DLD1 (cell line): ENCODE data around the gene RBBP8NL.

Experiments
- in situ Hi-C: cut with HindIII; loops from 2 replicates; pipeline ENCODE4 v1.10.0; 2017; ENCODE audit warnings: low sequenced_read_pairs

Gene RBBP8NL, protein sequence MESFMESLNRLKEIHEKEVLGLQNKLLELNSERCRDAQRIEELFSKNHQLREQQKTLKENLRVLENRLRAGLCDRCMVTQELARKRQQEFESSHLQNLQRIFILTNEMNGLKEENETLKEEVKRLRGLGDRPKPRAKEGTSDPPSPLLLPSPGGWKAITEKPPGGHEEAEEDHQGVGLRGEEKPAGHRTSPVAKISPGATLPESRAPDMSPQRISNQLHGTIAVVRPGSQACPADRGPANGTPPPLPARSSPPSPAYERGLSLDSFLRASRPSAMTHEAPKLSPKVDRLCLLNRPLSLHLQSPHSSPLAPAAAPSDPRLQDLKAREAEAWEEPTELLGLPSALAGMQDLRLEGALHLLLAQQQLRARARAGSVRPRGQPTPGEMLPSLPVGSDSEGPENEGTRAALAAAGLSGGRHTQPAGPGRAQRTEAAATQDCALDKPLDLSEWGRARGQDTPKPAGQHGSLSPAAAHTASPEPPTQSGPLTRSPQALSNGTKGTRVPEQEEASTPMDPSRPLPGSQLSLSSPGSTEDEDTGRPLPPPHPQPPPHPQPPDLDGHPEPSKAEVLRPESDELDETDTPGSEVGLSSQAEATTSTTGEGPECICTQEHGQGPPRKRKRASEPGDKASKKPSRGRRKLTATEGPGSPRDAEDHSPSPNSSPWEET

DNA sequence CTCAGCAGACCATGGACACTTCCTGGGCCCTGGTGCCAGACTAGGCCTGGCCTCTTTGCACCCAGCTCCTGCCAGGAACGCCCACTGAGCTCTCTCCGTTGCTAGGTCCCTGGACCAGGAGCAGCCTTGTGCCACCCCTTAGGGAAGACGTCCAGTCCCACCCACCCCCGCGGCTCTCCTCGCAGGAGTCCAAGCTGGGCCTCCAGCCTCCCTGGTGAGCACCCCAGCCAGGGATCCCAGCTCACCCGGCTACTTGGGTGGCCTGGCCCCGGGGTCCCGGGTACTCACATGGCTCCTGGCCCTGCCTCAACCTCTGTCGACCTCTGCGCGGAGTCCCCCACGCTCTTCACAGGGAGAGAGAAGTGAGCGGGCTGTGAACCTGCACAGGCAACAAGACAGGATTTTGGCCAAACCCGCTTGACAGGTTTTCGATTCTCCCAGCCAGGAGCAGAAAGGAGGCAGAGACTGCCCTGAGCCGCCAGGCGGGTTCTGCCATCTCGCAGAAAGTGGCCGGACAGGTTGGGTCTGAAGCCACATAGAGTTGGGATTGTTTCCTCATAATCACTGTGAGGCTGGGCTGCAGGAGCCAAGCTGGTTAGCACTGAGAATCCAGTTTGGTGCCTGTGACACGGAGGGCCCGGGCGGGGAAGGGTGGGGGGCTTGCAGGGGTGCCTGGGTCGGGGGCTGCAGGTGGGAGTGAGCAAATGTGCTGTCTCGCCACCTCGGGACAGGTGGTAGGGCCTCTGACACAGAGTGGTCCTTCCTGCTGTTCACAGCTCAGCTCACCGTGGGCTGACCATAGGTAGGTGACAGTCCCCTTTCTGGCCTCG, at the start of gene RBBP8NL:
RBBP8NL (minus strand) TSS at position 368 of the 830 bp plus-strand sequence. CDS start 7,892 bp downstream, outside the sequence.
- in situ Hi-C loops: no loop called here

DNA sequence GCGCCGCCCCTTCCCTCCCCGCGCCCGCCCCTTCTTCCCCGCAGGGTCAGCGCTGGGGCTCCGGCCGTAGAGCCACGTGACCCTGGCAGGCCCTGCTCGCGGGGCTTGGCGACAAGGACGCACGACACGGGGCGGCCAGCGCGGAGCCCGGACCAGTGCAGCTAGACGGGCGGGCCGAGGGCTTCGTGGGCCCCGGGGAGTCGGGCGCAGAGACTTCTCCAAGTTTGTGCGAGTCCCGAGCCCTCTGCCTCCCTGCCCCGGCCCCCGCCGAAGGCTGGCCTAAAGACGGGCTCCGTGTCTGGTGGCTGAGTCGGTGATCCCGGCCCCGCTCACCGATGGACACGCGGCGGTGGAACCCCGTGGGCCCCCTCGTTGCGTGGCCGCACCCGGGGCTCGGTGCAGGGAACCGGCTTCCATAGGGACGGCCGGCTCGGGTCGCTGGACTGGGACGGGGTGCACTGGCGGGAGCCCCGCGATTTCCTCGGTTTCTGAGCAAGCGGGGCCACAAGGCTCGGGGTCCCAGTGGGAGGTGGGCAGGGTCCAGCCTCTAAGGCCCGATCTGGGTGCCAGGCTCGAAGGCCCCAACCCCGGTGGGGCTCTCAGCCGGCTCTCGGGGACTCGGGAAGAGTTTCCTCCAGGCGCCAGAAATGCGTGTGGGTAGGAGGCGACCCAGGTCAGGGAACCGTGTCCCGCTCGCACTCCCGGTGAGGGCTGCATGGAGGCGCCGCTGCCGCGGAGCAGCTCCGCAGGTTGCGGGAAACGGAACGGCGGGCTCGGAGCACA, 48.9 kb upstream of the RBBP8NL start:
- in situ Hi-C loops: no loop called here

DNA sequence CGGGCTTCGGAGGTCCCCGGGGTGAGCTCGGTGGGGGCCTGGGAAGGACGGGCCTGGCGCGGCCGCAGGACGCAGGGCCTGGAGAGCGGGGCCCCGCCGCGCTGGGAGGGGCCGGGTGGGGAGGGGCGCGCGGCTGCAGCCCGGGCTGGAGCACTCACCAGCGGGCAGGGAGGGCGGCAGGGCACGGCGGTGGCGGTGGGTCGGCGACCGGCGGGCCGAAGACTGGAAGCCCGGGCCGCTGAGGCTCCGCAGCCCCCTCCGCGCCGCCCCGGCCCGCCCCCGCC, 48.4 kb upstream of the RBBP8NL start, which contains the start of gene GATA5:
GATA5 (minus strand) TSS at position 224 of the 284 bp plus-strand sequence. CDS start 474 bp downstream, outside the sequence.
- in situ Hi-C loops: no loop called here

DNA sequence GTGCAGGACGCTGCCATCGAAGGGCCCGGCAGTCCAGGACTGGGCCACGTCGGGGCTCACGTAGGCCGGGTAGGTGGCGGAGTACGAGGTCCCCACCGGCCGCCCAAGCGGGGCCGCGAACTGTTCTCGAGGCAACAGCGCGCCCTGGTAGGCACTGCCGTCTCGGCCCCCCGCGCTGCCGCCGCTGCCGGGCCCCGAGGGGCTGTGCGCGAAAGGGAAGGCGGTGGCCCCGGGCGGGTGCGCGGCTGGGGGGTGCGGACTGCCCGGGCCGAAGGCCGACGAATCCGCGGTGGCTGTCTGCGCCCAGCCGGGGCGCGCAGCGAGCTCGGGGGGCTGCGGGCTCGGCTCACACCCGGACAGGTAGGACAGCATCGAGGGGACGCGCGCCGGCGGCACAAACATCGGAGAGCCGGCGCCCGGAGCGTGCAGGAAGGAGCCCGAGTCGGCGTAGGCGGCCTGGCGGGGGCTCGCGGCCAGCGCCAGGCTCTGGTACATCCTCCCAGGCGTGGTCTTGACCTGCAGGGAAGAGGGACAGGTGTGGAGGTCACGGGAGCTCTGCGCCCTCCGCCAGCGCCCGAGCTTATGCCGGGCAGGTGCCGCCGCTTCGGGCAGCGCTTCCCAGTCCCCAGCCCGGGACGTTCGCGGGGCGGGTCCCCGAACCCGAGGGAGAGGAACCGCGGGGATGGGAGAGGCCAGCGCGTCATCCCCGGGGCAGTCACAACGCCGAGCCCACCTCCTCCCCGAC, 47.9 kb upstream of the RBBP8NL start:
- in situ Hi-C loops: no loop called here

DNA sequence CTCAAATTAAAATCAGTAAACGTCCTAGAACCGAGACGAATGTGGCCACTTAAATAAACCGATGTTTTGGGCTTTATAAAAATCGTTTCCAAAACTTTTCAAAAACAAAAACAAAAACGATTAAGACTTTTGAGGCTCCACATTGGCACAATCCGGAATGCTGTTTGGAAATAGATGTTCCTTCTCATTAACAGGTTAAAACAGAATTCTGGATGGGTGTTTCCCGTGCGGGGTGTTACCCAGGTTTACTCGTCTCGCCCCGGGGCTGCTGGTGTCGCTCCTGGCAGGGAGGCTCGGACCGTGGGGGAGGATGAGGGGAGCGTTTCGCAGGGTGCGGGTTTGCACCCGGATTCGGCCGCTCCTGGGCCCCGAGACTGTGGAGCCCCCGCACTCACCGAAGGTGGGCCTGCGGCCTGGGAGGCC, 47.3 kb upstream of the RBBP8NL start:
- in situ Hi-C loops: no loop called here

DNA sequence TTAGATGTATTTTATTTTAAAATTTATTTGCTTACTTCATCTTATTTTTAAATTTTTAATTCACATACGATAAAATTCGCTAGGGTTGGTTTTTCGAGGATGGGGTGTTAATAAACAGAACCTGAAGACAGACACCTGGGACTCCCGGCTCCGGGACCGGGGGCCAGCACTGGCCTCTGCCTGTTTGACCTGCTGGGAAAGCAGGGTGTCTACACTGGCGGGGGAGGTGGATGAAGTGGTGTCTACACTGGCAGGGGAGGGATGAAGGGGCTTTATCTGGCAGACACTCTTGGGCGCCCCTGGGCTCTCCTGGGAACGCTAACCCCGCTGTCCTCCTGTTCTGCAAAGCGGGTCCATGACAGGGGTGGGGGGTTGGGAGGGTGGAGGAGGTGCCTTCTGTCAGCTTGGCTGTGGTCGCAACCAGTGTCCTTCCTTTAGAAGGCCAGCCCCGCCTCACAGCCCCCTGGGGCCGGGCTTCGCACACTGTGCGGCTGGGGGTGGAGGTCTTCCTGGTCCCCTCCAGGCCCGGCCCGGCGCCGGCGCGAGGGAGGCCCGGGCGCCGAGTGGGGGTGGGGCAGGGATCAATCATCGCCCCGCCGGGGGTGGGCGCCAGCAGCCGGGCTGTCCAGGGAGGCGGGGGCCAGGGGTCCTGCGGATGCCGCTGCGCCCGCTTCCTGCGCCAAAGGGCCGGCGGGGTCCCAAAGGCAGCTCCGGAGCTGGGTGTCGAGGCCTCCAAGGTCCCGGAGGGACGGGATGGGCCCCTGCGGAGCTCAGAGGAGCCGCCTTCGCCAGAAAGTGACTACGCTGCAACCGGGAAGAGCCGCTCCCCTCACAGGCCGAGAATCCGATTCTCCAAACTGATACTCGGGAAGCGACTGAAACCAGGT, 46.6 kb upstream of the RBBP8NL start:
- in situ Hi-C loops: no loop called here

DNA sequence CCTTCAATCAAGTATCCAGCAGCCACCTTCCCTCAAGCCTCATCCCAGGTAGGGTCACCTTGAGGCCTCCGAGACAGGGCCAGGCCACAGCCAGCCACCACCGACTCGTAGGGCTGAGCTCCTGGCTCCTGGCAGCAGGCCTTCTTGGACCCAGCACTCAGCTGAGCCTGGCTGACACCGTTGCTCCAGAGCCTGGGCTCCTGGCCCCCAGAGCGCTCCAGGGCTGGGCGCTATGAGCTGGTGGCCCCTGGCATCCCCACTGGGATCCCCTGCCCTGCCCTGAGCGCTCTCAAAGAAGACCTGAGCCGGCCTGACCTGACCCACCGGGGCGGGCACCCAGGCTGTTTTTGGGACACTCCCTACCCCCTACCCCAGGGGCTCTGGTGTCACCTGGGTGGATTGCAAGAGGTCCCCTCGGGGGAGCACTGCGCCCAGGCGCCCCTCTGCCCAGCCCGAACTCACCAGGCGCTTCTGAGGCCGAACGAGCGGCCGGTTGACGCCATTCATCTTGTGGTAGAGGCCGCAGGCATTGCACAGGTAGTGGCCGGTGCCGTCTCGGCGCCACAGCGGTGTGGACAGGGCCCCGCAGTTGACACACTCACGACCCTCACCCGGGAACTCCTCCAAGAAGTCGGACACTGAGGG, 45.7 kb upstream of the RBBP8NL start:
- in situ Hi-C loops: no loop called here

DNA sequence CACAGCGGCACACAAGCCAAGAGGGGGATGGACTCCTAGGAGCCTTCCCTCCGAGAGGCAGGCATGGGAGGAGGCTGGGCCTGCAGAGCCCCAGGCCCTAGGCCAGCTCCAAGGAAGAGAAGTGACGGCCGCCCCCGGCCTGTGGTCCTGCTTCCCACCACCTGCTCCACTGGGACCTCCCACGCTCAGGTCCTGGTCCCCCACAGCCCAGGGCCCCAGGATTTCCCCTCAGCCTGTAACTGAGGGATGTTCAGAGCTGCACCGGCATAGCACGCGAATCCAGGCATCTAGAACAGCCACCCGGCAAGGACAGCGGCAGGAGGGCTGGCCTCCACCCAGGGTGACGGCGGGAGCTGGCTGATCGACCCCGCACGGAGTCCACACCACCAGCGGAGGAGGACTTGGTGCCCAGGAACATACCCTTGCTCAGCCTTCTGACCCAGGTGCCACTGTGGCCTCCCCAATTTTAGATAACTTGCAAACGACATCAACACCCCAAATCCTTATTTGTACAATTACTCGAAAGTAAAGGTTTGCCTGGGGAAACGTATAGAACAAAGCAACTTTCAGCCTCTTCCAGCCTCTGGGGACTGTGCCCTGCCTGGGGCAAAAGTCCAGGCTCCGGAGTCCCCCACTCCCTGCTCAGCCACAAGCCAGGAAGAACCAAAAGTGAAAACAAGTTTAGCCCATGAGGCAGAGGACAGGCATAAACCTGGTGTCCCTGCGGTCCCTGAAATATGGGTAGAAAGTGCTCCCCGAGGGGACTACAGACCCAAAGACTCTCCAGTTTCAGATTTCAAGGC, 45.0 kb upstream of the RBBP8NL start:
- in situ Hi-C loops: no loop called here

DNA sequence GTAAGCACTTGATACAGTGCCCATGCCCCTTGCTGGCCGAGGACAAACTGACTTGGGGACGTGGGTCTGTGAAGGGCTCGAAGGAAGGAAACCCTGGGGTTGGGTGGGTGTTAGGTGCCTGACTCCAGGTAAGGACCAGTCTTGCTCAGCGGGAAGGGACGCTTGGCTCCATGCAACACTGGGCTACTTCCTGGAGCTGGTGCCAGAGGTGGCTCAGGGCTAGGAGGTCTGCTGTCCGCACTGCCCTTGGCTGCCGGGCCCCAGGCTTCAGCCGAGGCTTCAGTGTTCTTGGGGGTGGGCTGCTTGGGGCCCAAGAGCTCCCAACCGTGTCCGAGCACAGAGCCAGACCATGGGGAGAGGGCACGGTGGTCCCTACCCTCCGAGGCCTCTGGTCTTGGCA, 43.1 kb upstream of the RBBP8NL start:
- in situ Hi-C loops: no loop called here

DNA sequence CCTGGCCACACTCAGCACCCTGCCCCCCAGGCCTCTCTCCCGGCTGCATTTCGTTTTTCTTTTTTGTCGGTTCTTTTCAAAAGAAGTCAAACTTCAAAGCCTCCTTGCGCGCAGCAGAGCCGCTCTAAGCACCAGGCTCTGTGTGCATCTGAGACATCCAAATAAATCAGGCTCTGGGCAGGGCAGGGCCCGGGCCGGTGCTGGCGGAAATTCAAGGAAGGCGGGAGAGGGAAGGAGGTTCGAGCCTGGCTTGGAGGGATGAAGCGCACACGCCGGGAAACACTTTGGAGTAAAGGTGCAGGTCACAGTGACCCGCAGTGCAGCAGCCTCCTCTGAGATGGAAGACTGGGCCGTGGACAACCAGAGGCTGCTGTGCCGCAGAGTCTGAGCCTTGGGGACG, 42.7 kb upstream of the RBBP8NL start:
- in situ Hi-C loops: no loop called here

DNA sequence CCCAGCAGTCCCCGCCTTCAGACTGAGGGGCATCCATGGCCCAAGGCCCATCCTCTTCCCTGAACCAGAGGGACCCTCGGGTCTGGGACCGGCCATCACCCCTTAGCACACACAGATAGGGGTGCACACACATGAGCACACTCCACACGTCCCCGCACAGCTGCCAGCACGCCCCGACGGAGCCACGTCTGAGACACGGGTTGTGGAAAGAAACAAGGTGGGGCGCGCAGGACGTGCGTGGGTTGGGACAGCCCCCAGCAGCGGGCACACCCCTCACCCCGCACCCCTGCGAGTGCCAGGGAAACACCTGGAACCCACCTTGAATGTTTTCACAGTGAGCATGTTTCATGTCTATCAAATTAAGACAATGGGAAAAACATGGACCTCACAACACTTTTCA, 42.0 kb upstream of the RBBP8NL start:
- in situ Hi-C loops: no loop called here

DNA sequence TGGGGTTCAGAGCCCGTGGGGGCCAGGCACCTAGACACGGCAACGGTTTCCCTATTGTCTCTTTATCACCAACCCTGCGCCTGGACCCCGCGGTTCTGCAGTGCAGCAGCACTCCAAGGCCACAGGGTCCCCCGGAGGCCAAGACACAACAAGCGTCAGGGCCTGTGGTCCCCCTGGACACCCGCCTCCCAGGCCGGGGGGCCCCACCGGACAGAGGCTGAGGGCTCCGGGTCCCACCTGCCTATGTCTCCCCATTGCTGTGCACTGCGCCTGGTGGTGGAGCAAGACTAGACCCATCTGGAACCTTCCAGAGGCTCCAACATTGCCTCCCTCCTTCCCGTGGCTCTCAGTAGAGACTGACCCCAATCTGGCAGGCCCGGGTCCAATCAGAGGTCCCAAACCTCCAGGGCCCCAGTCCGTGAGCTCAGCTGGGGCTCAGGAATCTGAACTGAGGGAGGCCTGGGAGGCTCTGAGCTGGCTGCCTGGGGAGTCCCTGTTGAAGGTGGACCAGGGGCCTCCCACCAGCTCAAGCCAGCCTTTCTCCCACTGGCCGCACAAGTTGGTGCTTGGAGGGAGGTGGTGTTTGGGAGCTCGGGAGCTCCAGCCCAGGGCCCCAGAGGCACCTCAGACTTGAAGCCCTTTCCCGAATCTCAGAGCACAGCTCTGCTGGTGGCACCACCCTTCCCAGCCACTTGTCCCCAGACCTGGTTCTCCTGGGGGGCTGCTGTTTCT, 39.6 kb upstream of the RBBP8NL start:
- in situ Hi-C loops: no loop called here

DNA sequence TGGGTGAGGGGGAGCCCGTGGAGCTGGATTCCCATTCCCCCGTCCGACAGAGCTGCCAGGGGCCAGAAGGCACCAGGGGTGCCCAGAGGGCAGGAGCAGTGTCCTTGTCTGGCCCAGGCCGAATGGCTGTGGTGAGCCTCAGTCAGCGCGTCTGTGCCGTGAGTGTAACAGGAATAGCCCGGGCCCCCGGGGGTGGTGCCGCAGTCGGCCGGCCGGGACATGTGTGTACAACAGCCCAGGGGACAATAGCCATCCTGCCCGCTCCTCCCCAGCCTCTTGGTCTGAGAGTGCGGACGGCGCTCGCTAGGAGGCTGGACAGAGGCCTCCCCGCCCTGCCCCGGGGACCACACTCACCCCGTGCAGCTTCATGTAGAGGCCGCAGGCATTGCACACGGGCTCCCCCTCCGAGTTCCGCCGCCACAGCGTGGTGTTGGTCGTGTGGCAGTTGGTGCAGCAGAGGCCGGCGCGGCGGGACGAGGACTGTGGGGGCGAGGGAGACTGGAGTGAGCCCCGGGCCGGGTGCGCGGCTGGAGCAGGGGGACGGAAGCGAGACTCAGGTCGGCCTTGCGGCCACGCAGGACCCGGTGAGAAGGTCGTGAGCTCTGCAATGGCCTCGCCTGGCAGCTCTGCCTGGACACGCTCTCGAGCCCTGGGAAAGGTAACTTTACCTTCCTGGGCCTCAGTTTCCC, 38.9 kb upstream of the RBBP8NL start:
- in situ Hi-C loops: no loop called here

DNA sequence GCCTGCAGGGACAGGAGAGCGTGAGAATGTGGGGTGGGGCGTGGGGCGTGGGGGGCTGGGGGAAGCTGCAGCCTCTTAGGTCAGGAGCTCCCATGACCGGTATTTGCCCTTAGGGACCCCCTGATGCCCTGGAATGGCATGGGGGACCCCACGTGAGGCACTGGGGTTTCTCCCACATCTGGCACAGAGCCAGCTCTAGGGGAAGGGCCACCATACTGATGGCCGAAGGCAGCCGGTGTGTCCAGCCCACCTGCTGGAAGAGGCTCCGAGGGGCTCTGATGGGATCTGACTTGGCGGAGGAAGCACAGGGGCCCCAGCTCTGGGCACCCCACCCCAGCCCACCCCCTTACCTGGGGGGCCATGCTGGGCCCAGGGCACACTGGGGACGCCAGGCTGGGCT, 37.7 kb upstream of the RBBP8NL start:
- in situ Hi-C loops: no loop called here

DNA sequence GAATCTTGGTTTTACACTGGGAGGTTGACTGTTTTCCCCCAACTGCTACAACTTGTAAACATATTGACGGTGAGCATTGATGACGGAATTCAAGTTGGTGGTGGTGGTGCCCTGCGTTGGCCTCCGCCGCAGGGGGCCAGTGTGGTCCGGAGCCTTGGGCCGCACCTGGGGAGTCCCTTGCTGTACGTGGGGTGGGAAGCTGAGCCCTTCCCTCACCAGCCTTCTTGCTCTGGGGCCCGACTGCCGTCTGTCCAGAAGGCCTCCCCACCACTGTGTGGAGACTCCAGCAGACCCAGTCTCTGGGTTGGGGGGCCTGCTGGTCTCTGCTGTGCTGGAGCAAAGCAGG, 37.1 kb upstream of the RBBP8NL start:
- in situ Hi-C loops: no loop called here

DNA sequence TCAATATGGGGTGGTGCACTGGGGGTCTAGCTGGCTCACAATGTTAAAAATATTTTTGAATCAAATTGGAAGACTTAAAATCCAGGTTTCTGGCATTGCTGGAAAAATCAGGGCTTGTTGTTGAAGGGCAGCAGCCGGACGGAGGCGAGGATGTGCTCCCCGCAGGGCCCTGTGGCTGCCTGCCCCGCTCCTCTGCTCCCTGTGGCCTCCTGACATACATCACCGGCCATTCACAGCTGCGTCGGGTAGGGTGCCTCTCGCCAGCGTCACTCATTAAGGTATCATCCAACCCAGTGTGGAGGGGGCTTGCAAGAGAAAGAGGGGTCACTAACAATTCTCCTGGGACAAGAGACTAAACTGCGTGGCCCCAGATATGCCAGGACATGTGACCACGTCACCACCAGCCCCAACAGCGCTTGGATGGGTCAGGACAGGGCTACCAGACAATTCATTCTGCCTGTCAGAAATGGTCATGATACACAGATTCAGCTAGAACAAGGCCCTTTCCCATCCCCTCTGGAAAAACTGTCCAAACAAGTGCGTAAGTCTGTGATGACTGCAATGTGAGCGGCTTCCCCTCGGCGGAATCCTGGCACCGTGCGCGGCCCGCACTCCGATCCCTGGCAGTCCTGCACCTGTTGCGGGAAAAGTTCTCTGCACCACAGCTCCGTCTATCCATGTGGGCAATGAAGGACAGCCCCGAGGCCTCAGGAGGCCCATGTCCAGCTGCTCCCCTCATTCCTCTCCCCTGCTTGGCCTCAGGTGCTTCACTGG, 36.5 kb upstream of the RBBP8NL start:
- in situ Hi-C loops: no loop called here
